ENCODE results near the gene NDUFA9. TPM values are rescaled to one million over a fixed set of nuclear protein-coding genes. Genes with fewer than 3 reads are reported as not detected.

NDUFA9 gene
- total and polyA plus RNA-seq, 2 of the 13 experiments (the other 11 are each of a cell fraction or from before 2014, with no cell fraction given) = 68.0 to 150 TPM

- FAIRE-seq = no peak
- CTCF ChIA-PET (ENCODE audit: low intra/inter-chr PET ratio, low total read pairs) = no interaction called here
- in situ Hi-C loops (cut with HindIII; ENCODE audit: extremely low pct_ligation_motif_present, low pct_unique_long_range_greater_than_20kb) = no loop called here
Measured at GRCh38 chr12:4681732-4682131, 32.8 kb downstream of the NDUFA9 start.

DNA sequence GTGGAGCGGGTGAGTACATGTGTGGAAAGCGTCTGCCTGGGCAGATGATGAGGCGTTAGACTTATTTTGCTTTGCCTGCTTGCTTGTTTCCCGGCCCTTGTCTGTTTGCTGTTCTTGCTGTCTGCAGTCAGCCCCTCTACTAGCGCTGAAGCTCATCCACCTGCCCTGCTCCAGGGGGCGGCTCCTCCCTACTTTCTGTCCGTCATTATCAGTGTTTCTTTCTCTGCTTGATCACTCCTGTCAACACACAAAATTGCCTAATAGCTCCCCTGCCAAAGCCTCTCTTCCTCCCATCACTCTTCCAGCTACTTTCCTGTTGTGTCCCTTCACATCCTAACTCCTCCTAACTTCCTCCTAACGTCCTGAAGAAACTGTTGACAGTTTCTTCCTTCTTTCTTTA lies 36.4 kb downstream of the NDUFA9 start:
- FAIRE-seq (no peak), DNase-seq (ENCODE audit: low spot score) (no peak), ATAC-seq (no peak)
- no peak overlapping the region for H3K4me2 ChIP-seq (ENCODE audit: low read depth, low read length)
- ChIA-PET CTCF (ENCODE audit: low intra/inter-chr PET ratio, low total read pairs) (no interaction called here), POLR2A (no interaction called here)
- no peaks in the 10 kb centered on the region for H3K27me3 ChIP-seq (ENCODE audit: control insufficient read depth in 1 of 2, insufficient read depth in 2 of 2, low read length in 2 of 2)
- no peaks in the 10 kb centered on the region for H3K4me1 ChIP-seq (ENCODE audit: insufficient read depth, low read length)
- no peak overlapping the region for H2AFZ ChIP-seq (ENCODE audit: low read length)
- H3K79me2 ChIP-seq (ENCODE audit: insufficient read depth, low read length) = no peaks in the 10 kb centered on the region
- in situ Hi-C loops (cut with HindIII; ENCODE audit: extremely low pct_ligation_motif_present, low pct_unique_long_range_greater_than_20kb) = no loop called here
- 92% methylated on average over 8 of the region's 8 CpGs for WGBS (ENCODE audit: low lambda C conversion rate)
- H3K9me3 ChIP-seq (ENCODE audit: low read length) = no peaks in the 10 kb centered on the region
- H3K36me3 ChIP-seq (replicated peaks in 1 of 2; ENCODE audit: control insufficient read depth in 1 of 2, insufficient read depth in 2 of 2, low read length in 2 of 2) = peaks cover 10 to 57% of the 10 kb centered on the region in 2 experiments
- no TSS peak for BruUV-seq (replicated peaks)
- no peak overlapping the region for H3K27ac ChIP-seq (ENCODE audit: extremely low read length, insufficient read depth, low read length)
- intact Hi-C loops (cut with micrococcal nuclease; ENCODE audit: unreplicated experiment) = no loop called here
- TF ChIP-seq ARNTL (CRISPR knock-in tag; IDR thresholded peaks at IDR 0.05) = no peak
- TF ChIP-seq ARNT2 (CRISPR knock-in tag; IDR thresholded peaks at IDR 0.05; ENCODE audit: low read depth) = no peak
- no peak for TF ChIP-seq ZNF7 (CRISPR knock-in tag; IDR thresholded peaks at IDR 0.05)
- TF ChIP-seq ZNF83 (CRISPR knock-in tag; IDR thresholded peaks at IDR 0.05; ENCODE audit: borderline replicate concordance) = no peak
- no peak overlapping the region for H3K4me3 ChIP-seq (replicated peaks in 1 of 3; ENCODE audit: insufficient read depth in 1 of 3, low read depth in 2 of 3, low read length in 3 of 3)
- H4K20me1 ChIP-seq (ENCODE audit: insufficient read depth, low read length) = no peaks in the 10 kb centered on the region
- H3K9ac ChIP-seq (ENCODE audit: insufficient read depth, low read depth, low read length) = no peak overlapping the region

More at GRCh38 chr12:4681732-4682131, 32.8 kb downstream of the NDUFA9 start:
- H3K4me3 ChIP-seq (replicated peaks in 1 of 3; ENCODE audit: insufficient read depth in 1 of 3, low read depth in 2 of 3, low read length in 3 of 3) = no peak overlapping the region
- TF ChIP-seq, protein P1, sequence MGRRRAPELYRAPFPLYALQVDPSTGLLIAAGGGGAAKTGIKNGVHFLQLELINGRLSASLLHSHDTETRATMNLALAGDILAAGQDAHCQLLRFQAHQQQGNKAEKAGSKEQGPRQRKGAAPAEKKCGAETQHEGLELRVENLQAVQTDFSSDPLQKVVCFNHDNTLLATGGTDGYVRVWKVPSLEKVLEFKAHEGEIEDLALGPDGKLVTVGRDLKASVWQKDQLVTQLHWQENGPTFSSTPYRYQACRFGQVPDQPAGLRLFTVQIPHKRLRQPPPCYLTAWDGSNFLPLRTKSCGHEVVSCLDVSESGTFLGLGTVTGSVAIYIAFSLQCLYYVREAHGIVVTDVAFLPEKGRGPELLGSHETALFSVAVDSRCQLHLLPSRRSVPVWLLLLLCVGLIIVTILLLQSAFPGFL (CRISPR knock-in tag; IDR thresholded peaks at IDR 0.05) = no peak
- no peak for TF ChIP-seq ZBTB21 (CRISPR knock-in tag; IDR thresholded peaks at IDR 0.05)
- peak; percentile 67; the same call in 1 of the 2 replicates for TF ChIP-seq ATF7 (IDR thresholded peaks at IDR 0.05)
- TF ChIP-seq ATF7 (CRISPR knock-in tag; IDR thresholded peaks at IDR 0.05) = no peak
- no peak for TF ChIP-seq RFX5 (IDR thresholded peaks at IDR 0.05; ENCODE audit: low read depth, low read length)
- TF ChIP-seq, protein P2, sequence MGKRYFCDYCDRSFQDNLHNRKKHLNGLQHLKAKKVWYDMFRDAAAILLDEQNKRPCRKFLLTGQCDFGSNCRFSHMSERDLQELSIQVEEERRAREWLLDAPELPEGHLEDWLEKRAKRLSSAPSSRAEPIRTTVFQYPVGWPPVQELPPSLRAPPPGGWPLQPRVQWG (CRISPR knock-in tag; IDR thresholded peaks at IDR 0.05; ENCODE audit: borderline replicate concordance, low read depth) = no peak
- H3K79me2 ChIP-seq (ENCODE audit: insufficient read depth, low read length) = no peaks in the 10 kb centered on the region
- peaks cover 8% of the 10 kb centered on the region for H3K4me1 ChIP-seq (ENCODE audit: insufficient read depth, low read length)
- H3K27ac ChIP-seq (ENCODE audit: extremely low read length, insufficient read depth, low read length) = no peak overlapping the region
- H3K9me3 ChIP-seq (ENCODE audit: low read length) = no peaks in the 10 kb centered on the region
- H3K9ac ChIP-seq (ENCODE audit: insufficient read depth, low read depth, low read length) = no peak overlapping the region
- BruUV-seq (replicated peaks) = no TSS peak
- H3K36me3 ChIP-seq (replicated peaks in 1 of 2; ENCODE audit: control insufficient read depth in 1 of 2, insufficient read depth in 2 of 2, low read length in 2 of 2) = peaks cover 9 to 45% of the 10 kb centered on the region in 2 experiments; a peak in 4 of 5 replicates
- no peak for DNase-seq (ENCODE audit: low spot score)
- 97% methylated on average over 3 of the region's 3 CpGs for WGBS (ENCODE audit: low lambda C conversion rate)
- H3K4me2 ChIP-seq (ENCODE audit: low read depth, low read length) = no peak overlapping the region
- POLR2A ChIA-PET = no interaction called here
- no peak for ATAC-seq
- H4K20me1 ChIP-seq (ENCODE audit: insufficient read depth, low read length) = no peaks in the 10 kb centered on the region
- H2AFZ ChIP-seq (ENCODE audit: low read length) = no peak overlapping the region
- H3K27me3 ChIP-seq (ENCODE audit: control insufficient read depth in 1 of 2, insufficient read depth in 2 of 2, low read length in 2 of 2) = no peaks in the 10 kb centered on the region
- intact Hi-C loops (cut with micrococcal nuclease; ENCODE audit: unreplicated experiment) = no loop called here
